ENCODE results near the gene HNRNPD. TPM values are rescaled to one million over a fixed set of nuclear protein-coding genes. Genes with fewer than 3 reads are reported as not detected.

Gene HNRNPD
- total and polyA plus RNA-seq, 10 of the 15 experiments (the other 5 are each of a cell fraction or from before 2014, with no cell fraction given): 76.6 to 882 (median 265) TPM

DNA sequence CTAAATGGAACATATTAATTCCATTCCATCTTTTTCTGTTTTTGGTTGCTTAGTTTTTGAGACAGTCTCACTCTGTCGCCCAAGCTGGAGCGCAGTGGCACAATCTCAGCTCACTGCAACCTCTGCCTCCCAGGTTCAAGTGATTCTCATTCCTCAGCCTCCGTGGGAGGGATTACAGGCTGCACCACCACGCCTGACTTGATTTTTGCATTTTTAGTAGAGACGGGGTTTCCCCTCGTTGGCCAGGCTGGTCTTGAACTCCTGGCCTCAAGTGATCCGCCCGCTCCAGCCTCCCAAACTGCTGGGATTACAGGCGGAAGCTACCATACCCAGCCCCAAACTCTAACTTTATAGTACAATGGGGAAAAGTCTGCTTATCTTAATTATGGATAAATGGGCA, 11.2 kb downstream of the HNRNPD start:
- SMC1A ChIA-PET (ENCODE audit: uncharacterized antibody, unreplicated experiment): interaction anchor here (1.1 to 4.1 kb wide), 3 partner anchors 8 to 69 kb away, joined by 3 to 39 read pairs (median 3); no protein-coding TSS in a partner anchor
- WGBS (ENCODE audit: insufficient coverage, insufficient replicate concordance, low lambda C conversion rate, missing lambda C conversion rate): 29% methylated on average over 9 of the region's 9 CpGs
- Histone ChIP-seq H3K79me2 (ENCODE audit: control insufficient read depth, insufficient read depth, low read length) (peaks cover 99% of the 10 kb centered on the region), H3K27me3 (replicated peaks in 1 of 2; ENCODE audit: control insufficient read depth in 2 of 2, insufficient read depth in 2 of 2, low read length in 1 of 2) (no peaks in the 10 kb centered on the region), H2AFZ (ENCODE audit: control insufficient read depth, low read depth, low read length) (no peak overlapping the region), H3K9ac (ENCODE audit: control insufficient read depth, insufficient read depth, low read length) (no peak overlapping the region), H3K9me3 (replicated peaks; ENCODE audit: control insufficient read depth, insufficient read depth, low read length) (no peaks in the 10 kb centered on the region), H4K20me1 (ENCODE audit: control insufficient read depth, insufficient read depth) (peaks cover 9% of the 10 kb centered on the region; the same call in 1 of the 2 replicates), H3K27ac (ENCODE audit: control insufficient read depth, insufficient read depth) (no peak overlapping the region), H3K4me2 (ENCODE audit: control insufficient read depth, insufficient read depth) (no peak overlapping the region; the same call in 1 of the 2 replicates), H3K4me3 (0 out of 2 replicates have a peak overlapping the region, but pooled peaks have one; percentile 5), H3K36me3 (ENCODE audit: control insufficient read depth in 2 of 2, insufficient read depth in 2 of 2, low read length in 1 of 2) (peaks cover 0 to 39% of the 10 kb centered on the region in 2 experiments), H3K4me1 (ENCODE audit: control insufficient read depth, insufficient read depth, low read length) (peaks cover 5% of the 10 kb centered on the region; the same call in 1 of the 2 replicates)
- POLR2A ChIA-PET: interaction anchor here (0.9 to 4.4 kb wide), 2 partner anchors 66 to 97 kb away, joined by 3 to 18 read pairs; no protein-coding TSS in a partner anchor
- DNase-seq (ENCODE audit: low read depth, low spot score) (no peak), ATAC-seq (peak; percentile 52), FAIRE-seq (peak; percentile 38)
- no peak for TF ChIP-seq BRCA1 (IDR thresholded peaks at IDR 0.05; ENCODE audit: low read depth, low read length)
- TF ChIP-seq POU2F2 (IDR thresholded peaks at IDR 0.05; ENCODE audit: borderline replicate concordance, low read depth, low read length): 0 out of 3 replicates have a peak, but pooled peaks have one; percentile 33
- RAD21 ChIA-PET (ENCODE audit: unreplicated experiment): interaction anchor here (1.9 kb wide), 2 partner anchors 9 to 67 kb away, joined by 5 read pairs; no protein-coding TSS in a partner anchor
- intact Hi-C loops (cut with micrococcal nuclease; ENCODE audit: unreplicated experiment): no loop called here
- CTCF ChIA-PET: interaction anchor here (1.2 to 4.9 kb wide), 3 partner anchors 8 to 66 kb away, joined by 4 to 49 read pairs (median 19); partner anchors contain the start of gene HNRNPDL
- in situ Hi-C loops (cut with MboI): no loop called here
- no TSS peak for BruUV-seq (replicated peaks)

DNA sequence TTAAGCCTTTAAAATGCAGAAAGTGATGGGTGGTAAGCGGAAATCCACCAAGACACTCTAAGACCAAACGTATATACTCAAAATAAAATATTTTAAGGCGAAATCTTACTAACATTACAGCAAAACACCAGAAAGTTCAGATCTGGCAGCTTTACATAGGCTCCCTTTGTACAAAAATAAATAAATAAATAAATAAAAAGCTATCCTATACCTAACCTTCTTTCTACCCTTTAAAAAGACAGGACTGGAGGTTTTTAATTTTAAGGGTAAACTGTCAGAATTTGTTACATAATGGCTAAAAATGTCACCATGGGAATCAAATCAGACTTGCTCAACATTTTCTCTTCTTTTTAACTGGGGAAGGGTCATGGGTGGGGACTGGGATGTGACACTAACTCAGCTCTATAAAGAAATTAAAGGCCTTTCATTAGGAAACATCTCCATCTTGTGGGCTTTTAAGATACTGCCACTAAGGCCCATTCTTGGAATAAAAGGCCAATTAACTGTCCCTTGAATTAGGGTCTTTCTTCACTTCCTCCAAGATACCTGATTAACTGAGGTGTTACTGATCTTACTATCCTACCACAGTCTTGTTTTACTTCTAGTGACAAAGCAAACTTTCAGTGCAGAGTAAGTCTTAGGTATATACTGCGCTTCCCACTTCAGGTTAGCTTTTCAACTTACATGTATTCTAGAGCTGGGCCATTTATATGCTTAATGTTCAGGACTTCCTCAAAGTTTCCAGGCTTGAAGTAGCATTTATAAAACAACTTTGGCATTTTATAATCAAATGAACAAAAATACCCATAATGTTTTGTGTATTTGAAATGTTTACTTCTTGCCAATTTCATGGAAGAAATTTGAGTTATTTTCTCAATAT, 13.3 kb downstream of the HNRNPD start:
- no peak for FAIRE-seq
- Histone ChIP-seq H3K79me2 (ENCODE audit: control insufficient read depth, insufficient read depth, low read length) (peaks cover 94% of the 10 kb centered on the region), H4K20me1 (ENCODE audit: control insufficient read depth, insufficient read depth) (peaks cover 7% of the 10 kb centered on the region; the same call in 1 of the 2 replicates), H3K27ac (ENCODE audit: control insufficient read depth, insufficient read depth) (no peak overlapping the region), H3K27me3 (replicated peaks in 1 of 2; ENCODE audit: control insufficient read depth in 2 of 2, insufficient read depth in 2 of 2, low read length in 1 of 2) (no peaks in the 10 kb centered on the region), H3K4me1 (ENCODE audit: control insufficient read depth, insufficient read depth, low read length) (peaks cover 5% of the 10 kb centered on the region; the same call in 1 of the 2 replicates), H3K36me3 (ENCODE audit: control insufficient read depth in 2 of 2, insufficient read depth in 2 of 2, low read length in 1 of 2) (peaks cover 2 to 40% of the 10 kb centered on the region in 2 experiments), H3K4me3 (no peak overlapping the region), H2AFZ (ENCODE audit: control insufficient read depth, low read depth, low read length) (no peak overlapping the region), H3K9me3 (replicated peaks; ENCODE audit: control insufficient read depth, insufficient read depth, low read length) (no peaks in the 10 kb centered on the region), H3K9ac (ENCODE audit: control insufficient read depth, insufficient read depth, low read length) (no peak overlapping the region), H3K4me2 (ENCODE audit: control insufficient read depth, insufficient read depth) (peak overlapping the region; percentile 41; the same call in 1 of the 2 replicates)
- in situ Hi-C loops (cut with MboI): no loop called here
- peak; percentile 52 for ATAC-seq
- ChIA-PET SMC1A (ENCODE audit: uncharacterized antibody, unreplicated experiment) (interaction anchor here (1.0 to 4.1 kb wide), 7 partner anchors 10 to 92 kb away, joined by 3 to 39 read pairs (median 3); no protein-coding TSS in a partner anchor), RAD21 (ENCODE audit: unreplicated experiment) (interaction anchor here (0.8 to 2.2 kb wide), 11 partner anchors 9 to 893 kb away, joined by 3 to 10 read pairs (median 4); partner anchors contain the start of genes HNRNPD and HNRNPDL), CTCF (interaction anchor here (0.6 to 4.9 kb wide), 17 partner anchors 10 to 953 kb away, joined by 3 to 49 read pairs (median 3); partner anchors contain the start of gene HNRNPDL), POLR2A (interaction anchor here (0.8 to 4.4 kb wide), 3 partner anchors 12 to 68 kb away, joined by 3 to 18 read pairs (median 8); no protein-coding TSS in a partner anchor)
- WGBS (ENCODE audit: insufficient coverage, insufficient replicate concordance, low lambda C conversion rate, missing lambda C conversion rate): over 99% methylated on average over 4 of the region's 4 CpGs
- intact Hi-C loops (cut with micrococcal nuclease; ENCODE audit: unreplicated experiment): loop anchor here (1.0 kb wide), 1 partner anchor 8 kb away; no protein-coding TSS in a partner anchor
- no peak for DNase-seq (ENCODE audit: low read depth, low spot score)
- no TSS peak for BruUV-seq (replicated peaks)
- TF ChIP-seq MTA2 (IDR thresholded peaks at IDR 0.05; ENCODE audit: low read depth): no peak
- peak; percentile 18; the same call in 1 of the 2 replicates for TF ChIP-seq SMC3 (IDR thresholded peaks at IDR 0.05; ENCODE audit: borderline replicate concordance, low read length)
- TF ChIP-seq, protein P1, sequence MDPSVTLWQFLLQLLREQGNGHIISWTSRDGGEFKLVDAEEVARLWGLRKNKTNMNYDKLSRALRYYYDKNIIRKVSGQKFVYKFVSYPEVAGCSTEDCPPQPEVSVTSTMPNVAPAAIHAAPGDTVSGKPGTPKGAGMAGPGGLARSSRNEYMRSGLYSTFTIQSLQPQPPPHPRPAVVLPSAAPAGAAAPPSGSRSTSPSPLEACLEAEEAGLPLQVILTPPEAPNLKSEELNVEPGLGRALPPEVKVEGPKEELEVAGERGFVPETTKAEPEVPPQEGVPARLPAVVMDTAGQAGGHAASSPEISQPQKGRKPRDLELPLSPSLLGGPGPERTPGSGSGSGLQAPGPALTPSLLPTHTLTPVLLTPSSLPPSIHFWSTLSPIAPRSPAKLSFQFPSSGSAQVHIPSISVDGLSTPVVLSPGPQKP (IDR thresholded peaks at IDR 0.05; ENCODE audit: low read depth, low read length): no peak
- TF ChIP-seq, protein P2, sequence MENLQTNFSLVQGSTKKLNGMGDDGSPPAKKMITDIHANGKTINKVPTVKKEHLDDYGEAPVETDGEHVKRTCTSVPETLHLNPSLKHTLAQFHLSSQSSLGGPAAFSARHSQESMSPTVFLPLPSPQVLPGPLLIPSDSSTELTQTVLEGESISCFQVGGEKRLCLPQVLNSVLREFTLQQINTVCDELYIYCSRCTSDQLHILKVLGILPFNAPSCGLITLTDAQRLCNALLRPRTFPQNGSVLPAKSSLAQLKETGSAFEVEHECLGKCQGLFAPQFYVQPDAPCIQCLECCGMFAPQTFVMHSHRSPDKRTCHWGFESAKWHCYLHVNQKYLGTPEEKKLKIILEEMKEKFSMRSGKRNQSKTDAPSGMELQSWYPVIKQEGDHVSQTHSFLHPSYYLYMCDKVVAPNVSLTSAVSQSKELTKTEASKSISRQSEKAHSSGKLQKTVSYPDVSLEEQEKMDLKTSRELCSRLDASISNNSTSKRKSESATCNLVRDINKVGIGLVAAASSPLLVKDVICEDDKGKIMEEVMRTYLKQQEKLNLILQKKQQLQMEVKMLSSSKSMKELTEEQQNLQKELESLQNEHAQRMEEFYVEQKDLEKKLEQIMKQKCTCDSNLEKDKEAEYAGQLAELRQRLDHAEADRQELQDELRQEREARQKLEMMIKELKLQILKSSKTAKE (IDR thresholded peaks at IDR 0.05; ENCODE audit: low read depth, poor library complexity, severe bottlenecking): no peak
- peak; percentile 42 for TF ChIP-seq RAD21 (IDR thresholded peaks at IDR 0.05; ENCODE audit: insufficient read depth, low read depth, low read length)
